Rectal smooth muscle tissue (tissue), 1 donor: ENCODE data around the gene SYT8.

Experiments used
- H3K27ac ChIP-seq: one replicate; pipeline ENCODE4 v1.7.0; 2013; ENCODE audit warnings: low read depth, low read length, inconsistent platforms
- H3K27me3 ChIP-seq: one replicate; pipeline ENCODE4 v1.7.0; 2013; ENCODE audit warnings: low read length; ENCODE audit not compliant: control insufficient read depth, insufficient read depth
- H3K36me3 ChIP-seq: one replicate; pipeline ENCODE4 v1.7.0; 2013; ENCODE audit warnings: low read length; ENCODE audit not compliant: control insufficient read depth, insufficient read depth
- H3K4me1 ChIP-seq: one replicate; pipeline ENCODE4 v1.7.0; 2013; ENCODE audit warnings: low read length; ENCODE audit not compliant: control insufficient read depth, insufficient read depth
- H3K4me3 ChIP-seq: one replicate; pipeline ENCODE4 v1.7.0; 2013; ENCODE audit warnings: low read length
- H3K9ac ChIP-seq: one replicate; pipeline ENCODE4 v1.7.0; 2013; ENCODE audit warnings: low read length

The SYT8 gene

GRCh38 chr11:1830004-1830321 lies 4.8 kb upstream of the SYT8 start:
- Histone ChIP-seq H3K27ac (no peak overlapping the region), H3K9ac (no peak overlapping the region)

GRCh38 chr11:1830322-1831223 lies 4.2 kb upstream of the SYT8 start:
- H3K9ac ChIP-seq, result no peak overlapping the region
- H3K27ac ChIP-seq, result no peak overlapping the region

More at GRCh38 chr11:1830004-1830321, 4.8 kb upstream of the SYT8 start:
- Histone ChIP-seq H3K4me1 (no peaks in the 10 kb centered on the region), H3K36me3 (no peaks in the 10 kb centered on the region), H3K27me3 (no peaks in the 10 kb centered on the region), H3K4me3 (no peak overlapping the region)

GRCh38 chr11:1831338-1832210 lies 3.2 kb upstream of the SYT8 start:
- no peak overlapping the region for H3K4me3 ChIP-seq
- no peaks in the 10 kb centered on the region for H3K36me3 ChIP-seq
- H3K4me1 ChIP-seq, result no peaks in the 10 kb centered on the region
- no peak overlapping the region for H3K9ac ChIP-seq
- H3K27me3 ChIP-seq, result no peaks in the 10 kb centered on the region
- no peak overlapping the region for H3K27ac ChIP-seq

More at GRCh38 chr11:1830322-1831223, 4.2 kb upstream of the SYT8 start:
- H3K36me3 ChIP-seq, result no peaks in the 10 kb centered on the region
- no peaks in the 10 kb centered on the region for H3K27me3 ChIP-seq
- H3K4me3 ChIP-seq, result no peak overlapping the region
- H3K4me1 ChIP-seq, result no peaks in the 10 kb centered on the region

GRCh38 chr11:1832211-1832919 lies 2.4 kb upstream of the SYT8 start:
- Histone ChIP-seq H3K27ac (no peak overlapping the region), H3K4me1 (no peaks in the 10 kb centered on the region), H3K4me3 (peak overlapping the region; percentile 26), H3K9ac (no peak overlapping the region), H3K36me3 (no peaks in the 10 kb centered on the region), H3K27me3 (no peaks in the 10 kb centered on the region)

GRCh38 chr11:1832920-1833295 lies 1.9 kb upstream of the SYT8 start:
- Histone ChIP-seq H3K27me3 (no peaks in the 10 kb centered on the region), H3K4me3 (no peak overlapping the region), H3K4me1 (peaks cover 2% of the 10 kb centered on the region), H3K27ac (no peak overlapping the region), H3K9ac (no peak overlapping the region), H3K36me3 (no peaks in the 10 kb centered on the region)

- H3K4me3 ChIP-seq, result no peak overlapping the region
- no peak overlapping the region for H3K27ac ChIP-seq
- H3K9ac ChIP-seq, result no peak overlapping the region
- H3K27me3 ChIP-seq, result no peaks in the 10 kb centered on the region
- H3K36me3 ChIP-seq, result no peaks in the 10 kb centered on the region
- H3K4me1 ChIP-seq, result peaks cover 2% of the 10 kb centered on the region
Observed at GRCh38 chr11:1834062-1834610, 654 bp upstream of the SYT8 start.

- Histone ChIP-seq H3K4me3 (no peak overlapping the region), H3K27ac (no peak overlapping the region)
Observed at GRCh38 chr11:1835671-1836010, 851 bp downstream of the SYT8 start.

GRCh38 chr11:1836011-1836945 lies 1.5 kb downstream of the SYT8 start:
- Histone ChIP-seq H3K9ac (no peak overlapping the region), H3K27ac (no peak overlapping the region), H3K4me3 (no peak overlapping the region), H3K27me3 (no peaks in the 10 kb centered on the region), H3K36me3 (no peaks in the 10 kb centered on the region), H3K4me1 (peaks cover 2% of the 10 kb centered on the region)

More at GRCh38 chr11:1835671-1836010, 851 bp downstream of the SYT8 start:
- Histone ChIP-seq H3K9ac (no peak overlapping the region), H3K36me3 (no peaks in the 10 kb centered on the region), H3K27me3 (no peaks in the 10 kb centered on the region), H3K4me1 (peaks cover 2% of the 10 kb centered on the region)

- Histone ChIP-seq H3K9ac (no peak overlapping the region), H3K36me3 (no peaks in the 10 kb centered on the region), H3K27ac (no peak overlapping the region), H3K4me1 (peaks cover 2% of the 10 kb centered on the region), H3K27me3 (no peaks in the 10 kb centered on the region), H3K4me3 (no peak overlapping the region)
Observed at GRCh38 chr11:1837171-1838076, 2.6 kb downstream of the SYT8 start.

- H3K9ac ChIP-seq, result no peak overlapping the region
- H3K27ac ChIP-seq, result no peak overlapping the region
- H3K4me3 ChIP-seq, result no peak overlapping the region
Observed at GRCh38 chr11:1838077-1838425, 3.3 kb downstream of the SYT8 start.

More at GRCh38 chr11:1838077-1838425, 3.3 kb downstream of the SYT8 start:
- peaks cover 2% of the 10 kb centered on the region for H3K4me1 ChIP-seq
- H3K36me3 ChIP-seq, result no peaks in the 10 kb centered on the region
- H3K27me3 ChIP-seq, result no peaks in the 10 kb centered on the region
